Hepatocyte (in vitro differentiated cells): ENCODE data around the gene ADORA1. TPM values are rescaled to one million over a fixed set of nuclear protein-coding genes. Genes with fewer than 3 reads are reported as not detected.

Source experiments
- DNase-seq: peaks from one replicate; pipeline ENCODE4 v3.0.0-alpha.2; 2016; ENCODE audit warnings: low spot score
- H2AFZ ChIP-seq: fragments of 200-600 bp; sonication (generic); 2 replicates; pipeline ENCODE4 v1.6.0; 2016; ENCODE audit warnings: antibody characterized with exemption, mild to moderate bottlenecking
- H3K27ac ChIP-seq: fragments of 200-600 bp; sonication (generic); 2 replicates; pipeline ENCODE4 v1.5.1; 2016; ENCODE audit warnings: mild to moderate bottlenecking
- H3K27me3 ChIP-seq: fragments of 200-600 bp; sonication (generic); 2 replicates; pipeline ENCODE4 v1.6.1; 2016
- H3K36me3 ChIP-seq: fragments of 200-600 bp; sonication (generic); replicated peaks from 2 replicates; pipeline ENCODE4 v1.5.1; 2016; ENCODE audit warnings: low read depth; ENCODE audit not compliant: insufficient read depth
- H3K4me1 ChIP-seq: fragments of 200-600 bp; sonication (generic); 2 replicates; pipeline ENCODE4 v1.5.1; 2016; ENCODE audit warnings: mild to moderate bottlenecking, moderate library complexity; ENCODE audit not compliant: insufficient read depth
- H3K4me2 ChIP-seq: fragments of 200-600 bp; sonication (generic); 2 replicates; pipeline ENCODE4 v1.6.0; 2016
- H3K4me3 ChIP-seq: fragments of 200-600 bp; sonication (generic); 2 replicates; pipeline ENCODE4 v1.5.1; 2016; ENCODE audit warnings: mild to moderate bottlenecking
- H3K79me2 ChIP-seq: fragments of 200-600 bp; sonication (generic); 2 replicates; pipeline ENCODE4 v1.6.0; 2017; ENCODE audit warnings: mild to moderate bottlenecking
- H3K9me2 ChIP-seq: fragments of 200-600 bp; sonication (generic); replicated peaks from 2 replicates; pipeline ENCODE4 v1.6.0; 2017; ENCODE audit warnings: mild to moderate bottlenecking; ENCODE audit not compliant: insufficient read depth
- H3K9me3 ChIP-seq: fragments of 200-600 bp; sonication (generic); 2 replicates; pipeline ENCODE4 v1.5.1; 2016; ENCODE audit warnings: low read depth, mild to moderate bottlenecking
- H4K20me1 ChIP-seq: fragments of 200-600 bp; sonication (generic); 2 replicates; pipeline ENCODE4 v1.6.0; 2016; ENCODE audit warnings: mild to moderate bottlenecking; ENCODE audit not compliant: insufficient read depth, poor library complexity, severe bottlenecking
- EZH2 ChIP-seq: fragments of 200-600 bp; sonication (generic); IDR thresholded peaks from 2 replicates; pipeline ENCODE4 v1.6.1; 2016; ENCODE audit warnings: antibody characterized with exemption, mild to moderate bottlenecking, borderline replicate concordance
- EZH2phosphoT487 ChIP-seq: fragments of 200-600 bp; sonication (generic); IDR thresholded peaks from one replicate; pipeline ENCODE4 v1.6.1; 2018; ENCODE audit warnings: antibody characterized with exemption, mild to moderate bottlenecking, low read depth, moderate library complexity; ENCODE audit not compliant: unreplicated experiment, severe bottlenecking
- WGBS: methylation state at CpG from one replicate; pipeline ENCODE4 v1.1.6; 2016; ENCODE audit warnings: low lambda C conversion rate; ENCODE audit errors: missing lambda C conversion rate; 5-methylcytosine and 5-hydroxymethylcytosine counted together
- polyA plus RNA-seq: library from polyadenylated mRNA; unstranded; fragments of >200 nt; fragmentation: Nextera tagmentation; extraction: Ambion mirVana; gene quantifications from 2 replicates; pipeline ENCODE4 v1.2.1, GENCODE V29; 2016
- total RNA-seq: library from RNA; depleted of rRNA; stranded (reverse); fragments of >200 nt; gene quantifications from 2 replicates; pipeline ENCODE4 v1.2.3, GENCODE V29; 2014
- TF ChIP-seq, protein P1 (sequence below): fragments of 200-600 bp; sonication (generic); IDR thresholded peaks from 2 replicates; pipeline ENCODE4 v1.5.1; 2016; ENCODE audit warnings: antibody characterized with exemption, mild to moderate bottlenecking; ENCODE audit not compliant: poor library complexity

Gene ADORA1
- total and polyA plus RNA-seq, 2 experiments from 2014 or later, result 2.0 to 2.3 TPM

DNA sequence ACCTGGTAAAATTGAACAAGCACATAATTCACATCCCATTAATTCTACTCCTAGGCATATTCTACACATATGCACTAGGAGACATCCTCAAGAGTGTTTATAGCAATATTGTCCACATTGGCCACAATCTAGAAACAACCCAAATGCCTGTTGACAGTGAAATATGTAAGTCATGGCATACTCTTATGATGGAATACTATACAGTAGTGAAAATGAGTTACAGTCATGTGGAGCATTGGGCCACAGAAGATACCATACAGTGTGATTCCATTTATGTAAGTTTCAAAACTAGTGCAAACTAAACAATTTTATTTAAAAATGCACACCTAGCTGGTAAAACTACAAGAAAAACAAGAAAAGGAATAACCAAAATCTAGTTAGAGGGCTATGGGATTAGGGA, 82.8 kb downstream of the ADORA1 start:
- H3K4me2 ChIP-seq, result no peak overlapping the region
- H4K20me1 ChIP-seq, result no peaks in the 10 kb centered on the region
- H3K79me2 ChIP-seq, result no peaks in the 10 kb centered on the region
- H3K36me3 ChIP-seq, result no peaks in the 10 kb centered on the region
- TF ChIP-seq, protein P1, sequence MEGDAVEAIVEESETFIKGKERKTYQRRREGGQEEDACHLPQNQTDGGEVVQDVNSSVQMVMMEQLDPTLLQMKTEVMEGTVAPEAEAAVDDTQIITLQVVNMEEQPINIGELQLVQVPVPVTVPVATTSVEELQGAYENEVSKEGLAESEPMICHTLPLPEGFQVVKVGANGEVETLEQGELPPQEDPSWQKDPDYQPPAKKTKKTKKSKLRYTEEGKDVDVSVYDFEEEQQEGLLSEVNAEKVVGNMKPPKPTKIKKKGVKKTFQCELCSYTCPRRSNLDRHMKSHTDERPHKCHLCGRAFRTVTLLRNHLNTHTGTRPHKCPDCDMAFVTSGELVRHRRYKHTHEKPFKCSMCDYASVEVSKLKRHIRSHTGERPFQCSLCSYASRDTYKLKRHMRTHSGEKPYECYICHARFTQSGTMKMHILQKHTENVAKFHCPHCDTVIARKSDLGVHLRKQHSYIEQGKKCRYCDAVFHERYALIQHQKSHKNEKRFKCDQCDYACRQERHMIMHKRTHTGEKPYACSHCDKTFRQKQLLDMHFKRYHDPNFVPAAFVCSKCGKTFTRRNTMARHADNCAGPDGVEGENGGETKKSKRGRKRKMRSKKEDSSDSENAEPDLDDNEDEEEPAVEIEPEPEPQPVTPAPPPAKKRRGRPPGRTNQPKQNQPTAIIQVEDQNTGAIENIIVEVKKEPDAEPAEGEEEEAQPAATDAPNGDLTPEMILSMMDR, result no peak
- TF ChIP-seq EZH2 (no peak), EZH2phosphoT487 (no peak)
- H3K4me1 ChIP-seq, result peaks cover 4% of the 10 kb centered on the region
- no peaks in the 10 kb centered on the region for H3K9me3 ChIP-seq
- no peak for DNase-seq
- H3K4me3 ChIP-seq, result no peak overlapping the region
- H2AFZ ChIP-seq, result no peak overlapping the region
- no peak overlapping the region for H3K27ac ChIP-seq
- H3K27me3 ChIP-seq, result no peaks in the 10 kb centered on the region
- no peaks in the 10 kb centered on the region for H3K9me2 ChIP-seq

DNA sequence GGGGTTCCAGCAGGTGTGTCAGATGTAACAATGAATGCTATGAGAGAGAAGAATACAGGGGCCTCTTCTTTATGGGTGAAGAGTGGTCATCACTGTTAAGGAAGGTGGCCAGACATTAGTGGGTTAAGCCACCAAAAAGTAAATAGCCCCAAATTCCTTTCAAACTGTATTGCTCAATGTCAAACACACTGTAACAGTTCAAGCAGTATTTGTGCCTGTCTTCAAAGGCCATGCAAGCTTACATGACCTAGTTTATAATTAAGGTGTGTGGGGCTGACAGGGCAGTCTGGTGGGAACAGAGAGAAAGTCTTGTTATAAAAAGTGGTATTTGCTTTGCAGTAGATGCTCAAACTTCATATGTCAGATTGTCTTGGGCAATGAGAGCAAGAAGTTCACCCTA, 83.5 kb downstream of the ADORA1 start:
- Histone ChIP-seq H3K4me2 (no peak overlapping the region), H3K4me3 (no peak overlapping the region), H3K9me2 (no peaks in the 10 kb centered on the region), H3K27ac (no peak overlapping the region), H2AFZ (no peak overlapping the region), H3K4me1 (peaks cover 4% of the 10 kb centered on the region), H3K9me3 (no peaks in the 10 kb centered on the region), H3K79me2 (no peaks in the 10 kb centered on the region), H3K36me3 (no peaks in the 10 kb centered on the region), H4K20me1 (no peaks in the 10 kb centered on the region), H3K27me3 (no peaks in the 10 kb centered on the region)
- DNase-seq, result no peak
- TF ChIP-seq EZH2phosphoT487 (no peak), EZH2 (no peak)
- TF ChIP-seq, protein P1, result no peak

DNA sequence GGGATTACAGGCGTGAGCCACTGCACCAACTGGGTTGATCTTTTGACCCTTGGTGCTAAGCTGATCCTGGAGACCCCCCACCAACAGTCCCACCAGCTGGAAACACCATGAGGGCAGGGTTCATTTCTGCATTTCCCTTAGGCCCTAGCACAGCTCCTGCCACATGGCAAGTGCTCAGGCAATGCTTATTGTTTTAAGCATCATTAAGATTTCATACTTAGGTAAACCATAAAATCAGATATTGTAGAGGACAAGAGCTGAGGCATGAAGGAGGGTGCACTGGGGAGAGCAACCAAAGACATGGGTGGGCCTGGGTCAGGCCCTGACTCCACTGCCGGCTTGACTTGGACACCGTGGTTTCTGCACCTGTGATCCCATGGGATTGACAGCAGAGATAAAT, 84.3 kb downstream of the ADORA1 start:
- peaks cover 4% of the 10 kb centered on the region for H3K4me1 ChIP-seq

More for the DNA sequence above, 84.3 kb downstream of the ADORA1 start:
- Histone ChIP-seq H3K9me3 (no peaks in the 10 kb centered on the region), H3K27me3 (no peaks in the 10 kb centered on the region), H3K36me3 (no peaks in the 10 kb centered on the region), H3K4me3 (no peak overlapping the region), H3K79me2 (no peaks in the 10 kb centered on the region), H3K9me2 (no peaks in the 10 kb centered on the region), H3K27ac (no peak overlapping the region), H3K4me2 (no peak overlapping the region), H4K20me1 (no peaks in the 10 kb centered on the region), H2AFZ (no peak overlapping the region)
- TF ChIP-seq EZH2phosphoT487, result no peak
- no peak for TF ChIP-seq EZH2
- TF ChIP-seq, protein P1, result no peak
- 94% methylated on average over 3 of the region's 3 CpGs for WGBS
- DNase-seq, result no peak
